Testis (tissue), 3 donors: ENCODE data around the gene SLC24A1. TPM values are rescaled to one million over a fixed set of nuclear protein-coding genes. Genes with fewer than 3 reads are reported as not detected.

ENCODE experiments used
- DNase-seq: peaks from one replicate; pipeline ENCODE4 v3.0.0-alpha.2; 2019
- H3K27ac ChIP-seq, 2 donors: fragments of 200-600 bp; sonication (generic); one replicate each; pipeline ENCODE4 v1.5.1; 2019
- H3K27me3 ChIP-seq: fragments of 200-600 bp; sonication (generic); one replicate; pipeline ENCODE4 v1.5.1; 2019
- H3K36me3 ChIP-seq: fragments of 200-600 bp; sonication (generic); one replicate; pipeline ENCODE4 v1.5.1; 2017; ENCODE audit warnings: low read depth; ENCODE audit errors: missing control alignments
- H3K4me1 ChIP-seq: fragments of 200-600 bp; sonication (generic); one replicate; pipeline ENCODE4 v1.5.1; 2019
- H3K4me3 ChIP-seq, 2 donors: fragments of 200-600 bp; sonication (generic); one replicate each; pipeline ENCODE4 v1.5.1; 2017 to 2019
- H3K9me3 ChIP-seq: fragments of 200-600 bp; sonication (generic); one replicate; pipeline ENCODE4 v1.5.1; 2017
- POLR2A ChIP-seq: fragments of 450-650 bp; IDR thresholded peaks from one replicate; pipeline ENCODE4 v1.6.1; 2017; ENCODE audit warnings: antibody characterized with exemption, mild to moderate bottlenecking, moderate library complexity
- WGBS, 2 donors: methylation state at CpG; one replicate each; pipeline ENCODE4 v1.1.5; 2018; 5-methylcytosine and 5-hydroxymethylcytosine counted together
- intact Hi-C: fragments of 100-400 bp; cut with DNase I; formaldehyde crosslinking; loops from one replicate; pipeline ENCODE4 v1.15.1; 2023; ENCODE audit warnings: low total_unique reads
- polyA plus RNA-seq: library from polyadenylated mRNA; stranded (reverse); fragments of 350-450 nt; fragmentation: Illumina TruSeq; extraction: RNeasy Lipid Tissue Mini Kit (QIAGEN cat#74804); gene quantifications from one replicate; pipeline ENCODE4 v1.2.3, GENCODE V29; 2014; ENCODE audit warnings: low read depth, low replicate concordance; ENCODE audit not compliant: insufficient read depth
- total RNA-seq, 2 donors: library from RNA; depleted of rRNA; stranded (reverse); fragments of >200 nt; gene quantifications; one replicate each; pipeline ENCODE4 v1.2.3, GENCODE V29; 2016
- TF ChIP-seq, protein P1 (sequence below), 3 experiments: fragments of 450-650 bp in 2 of 3; fragments of 200-600 bp in 1 of 3; sonication (generic) in 1 of 3; IDR thresholded peaks; one replicate each; pipeline ENCODE4 v1.5.1; 2016 to 2019; ENCODE audit warnings: antibody characterized with exemption in 3 of 3, mild to moderate bottlenecking in 2 of 3, moderate library complexity in 1 of 3

The SLC24A1 gene
- total and polyA plus RNA-seq, 3 donors from 2014 or later = 13.4 to 24.3 (median 16.9) TPM

DNA sequence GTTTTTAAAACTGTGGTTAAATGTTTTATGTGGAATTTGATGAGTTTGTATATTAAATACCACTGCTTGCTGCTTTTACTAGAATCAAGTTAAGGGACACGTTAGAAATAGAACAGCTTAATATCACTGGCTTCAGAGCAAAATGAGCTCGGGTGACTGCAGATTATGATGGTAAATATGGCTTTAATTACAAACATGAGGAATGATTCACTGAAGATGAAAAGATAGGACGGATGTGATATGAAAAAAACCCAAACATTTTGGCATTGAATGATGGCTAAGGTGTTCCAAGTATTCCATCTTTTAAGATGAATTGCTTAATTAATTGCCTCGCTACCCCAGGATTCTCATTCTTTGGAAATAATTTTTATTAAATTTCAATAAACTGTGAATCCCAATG, 33.7 kb downstream of the SLC24A1 start:
- H3K36me3 ChIP-seq = no peaks in the 10 kb centered on the region
- no peak overlapping the region for H3K4me3 ChIP-seq
- no peaks in the 10 kb centered on the region for H3K9me3 ChIP-seq
- no peak overlapping the region for H3K27ac ChIP-seq
- 83 to 89% methylated on average over 4 of the region's 4 CpGs for WGBS, 2 donors
- no peaks in the 10 kb centered on the region for H3K4me1 ChIP-seq
- no peak for DNase-seq
- intact Hi-C loops = no loop called here
- TF ChIP-seq POLR2A = no peak
- TF ChIP-seq, protein P1, sequence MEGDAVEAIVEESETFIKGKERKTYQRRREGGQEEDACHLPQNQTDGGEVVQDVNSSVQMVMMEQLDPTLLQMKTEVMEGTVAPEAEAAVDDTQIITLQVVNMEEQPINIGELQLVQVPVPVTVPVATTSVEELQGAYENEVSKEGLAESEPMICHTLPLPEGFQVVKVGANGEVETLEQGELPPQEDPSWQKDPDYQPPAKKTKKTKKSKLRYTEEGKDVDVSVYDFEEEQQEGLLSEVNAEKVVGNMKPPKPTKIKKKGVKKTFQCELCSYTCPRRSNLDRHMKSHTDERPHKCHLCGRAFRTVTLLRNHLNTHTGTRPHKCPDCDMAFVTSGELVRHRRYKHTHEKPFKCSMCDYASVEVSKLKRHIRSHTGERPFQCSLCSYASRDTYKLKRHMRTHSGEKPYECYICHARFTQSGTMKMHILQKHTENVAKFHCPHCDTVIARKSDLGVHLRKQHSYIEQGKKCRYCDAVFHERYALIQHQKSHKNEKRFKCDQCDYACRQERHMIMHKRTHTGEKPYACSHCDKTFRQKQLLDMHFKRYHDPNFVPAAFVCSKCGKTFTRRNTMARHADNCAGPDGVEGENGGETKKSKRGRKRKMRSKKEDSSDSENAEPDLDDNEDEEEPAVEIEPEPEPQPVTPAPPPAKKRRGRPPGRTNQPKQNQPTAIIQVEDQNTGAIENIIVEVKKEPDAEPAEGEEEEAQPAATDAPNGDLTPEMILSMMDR (IDR thresholded peaks at IDR 0.05) = no peak
- H3K27me3 ChIP-seq = no peaks in the 10 kb centered on the region

DNA sequence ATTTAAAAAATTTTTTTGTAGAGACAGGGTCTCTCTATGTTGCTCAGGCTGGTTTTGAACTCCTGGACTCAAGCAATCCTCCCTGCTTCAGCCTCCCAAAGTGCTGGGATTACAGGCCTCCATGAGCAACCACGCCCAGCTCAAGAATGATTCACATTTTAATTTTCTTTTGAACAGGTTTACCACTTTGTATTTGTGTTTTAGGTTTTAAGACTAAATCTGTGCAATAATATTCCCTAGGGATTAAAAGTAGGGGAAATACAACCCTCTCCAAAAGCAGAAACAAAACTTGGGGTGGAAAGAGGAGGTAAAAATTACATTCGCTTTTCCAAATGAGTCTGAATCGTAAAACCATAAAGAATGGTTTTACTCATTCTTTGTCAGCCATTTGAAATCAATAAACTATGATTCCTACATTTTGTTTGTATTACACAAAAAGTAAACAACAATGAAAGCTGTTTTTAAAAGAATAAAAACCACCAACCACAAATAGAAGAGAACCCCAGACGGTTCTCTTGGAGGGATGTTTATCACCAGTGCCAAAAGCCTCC, 37.8 kb downstream of the SLC24A1 start:
- no peak for DNase-seq
- Histone ChIP-seq H3K4me1 (no peaks in the 10 kb centered on the region), H3K27ac (no peak overlapping the region), H3K4me3 (no peak overlapping the region), H3K36me3 (no peaks in the 10 kb centered on the region), H3K9me3 (no peaks in the 10 kb centered on the region), H3K27me3 (no peaks in the 10 kb centered on the region)
- TF ChIP-seq, protein P1 (IDR thresholded peaks at IDR 0.05) = no peak
- no peak for TF ChIP-seq POLR2A
- 85 to 92% methylated on average over 4 of the region's 4 CpGs for WGBS, 2 donors
- intact Hi-C loops = no loop called here

DNA sequence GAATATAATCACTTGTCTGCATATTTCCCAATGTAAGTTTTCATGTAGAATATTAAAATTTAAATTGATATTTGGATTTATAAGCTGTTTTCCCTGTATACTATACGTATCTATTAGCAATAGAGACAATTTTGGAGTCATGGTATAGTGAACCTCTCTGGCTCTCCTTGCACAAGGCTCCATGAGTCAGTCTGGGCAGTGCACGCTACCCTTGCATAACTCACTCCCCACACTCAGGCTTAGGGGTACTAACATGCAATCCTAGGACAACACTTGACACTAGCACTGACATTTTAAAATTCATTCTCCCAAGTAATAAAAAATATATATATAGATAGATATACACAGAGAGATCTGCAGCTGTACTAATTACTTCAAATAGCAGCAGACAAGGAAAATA, 39.2 kb downstream of the SLC24A1 start:
- WGBS, 2 donors = 94 to 97% methylated on average over 2 of the region's 2 CpGs
- Histone ChIP-seq H3K27me3 (no peaks in the 10 kb centered on the region), H3K36me3 (no peaks in the 10 kb centered on the region), H3K4me3 (no peak overlapping the region), H3K4me1 (no peaks in the 10 kb centered on the region), H3K9me3 (no peaks in the 10 kb centered on the region), H3K27ac (no peak overlapping the region)
- intact Hi-C loops = no loop called here
- DNase-seq = no peak
- no peak for TF ChIP-seq POLR2A
- TF ChIP-seq, protein P1 (IDR thresholded peaks at IDR 0.05) = no peak

DNA sequence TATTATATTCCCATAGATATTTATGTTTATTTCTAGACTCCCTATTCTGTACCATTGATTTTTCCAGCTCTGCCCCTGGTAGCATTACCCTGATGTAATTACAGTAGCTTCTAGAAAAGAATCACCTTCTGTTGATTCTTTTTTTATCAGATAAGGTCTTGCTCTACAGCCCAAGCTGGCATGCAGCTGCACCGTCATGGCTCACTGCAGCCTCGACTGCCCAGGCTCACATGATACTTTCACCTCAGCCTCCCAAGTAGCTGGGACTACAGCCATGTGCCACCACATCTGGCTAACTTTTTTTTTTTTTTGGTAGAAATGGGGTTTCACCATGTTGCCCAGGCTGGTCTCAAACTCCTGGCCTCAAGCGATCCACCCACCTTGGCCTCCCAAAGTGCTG, 41.8 kb downstream of the SLC24A1 start:
- intact Hi-C loops = no loop called here
- WGBS, 2 donors = 84 to 94% methylated on average over 3 of the region's 3 CpGs
- Histone ChIP-seq H3K4me3 (no peak overlapping the region), H3K9me3 (no peaks in the 10 kb centered on the region), H3K27ac (no peak overlapping the region), H3K27me3 (no peaks in the 10 kb centered on the region), H3K36me3 (no peaks in the 10 kb centered on the region), H3K4me1 (no peaks in the 10 kb centered on the region)
- DNase-seq = no peak
- TF ChIP-seq, protein P1 (IDR thresholded peaks at IDR 0.05) = no peak
- no peak for TF ChIP-seq POLR2A

DNA sequence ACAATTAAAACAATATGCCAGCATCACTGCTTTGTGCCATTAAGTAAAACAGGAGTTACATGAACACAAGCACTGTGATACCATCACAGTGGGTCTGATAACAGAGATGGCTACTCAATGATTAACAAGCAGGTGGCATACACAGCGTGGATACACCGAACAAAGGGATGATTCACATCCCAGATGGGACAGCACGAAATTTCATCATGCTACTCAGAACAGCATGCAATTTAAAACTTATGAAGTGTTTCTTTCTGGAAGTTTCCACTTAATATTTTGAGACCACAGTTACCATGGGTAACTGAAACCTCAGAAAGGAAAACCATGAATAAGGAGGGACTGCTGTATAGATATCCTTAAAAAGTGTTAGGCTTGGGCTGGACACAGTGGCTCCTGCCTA, 44.5 kb downstream of the SLC24A1 start:
- WGBS, 2 donors = 80 to 94% methylated on average over 3 of the region's 3 CpGs
- no peaks in the 10 kb centered on the region for H3K36me3 ChIP-seq
- intact Hi-C loops = no loop called here
- no peaks in the 10 kb centered on the region for H3K9me3 ChIP-seq
- H3K4me3 ChIP-seq = no peak overlapping the region
- no peak for DNase-seq
- TF ChIP-seq POLR2A = no peak
- TF ChIP-seq, protein P1 (IDR thresholded peaks at IDR 0.05) = no peak
- no peaks in the 10 kb centered on the region for H3K27me3 ChIP-seq
- no peaks in the 10 kb centered on the region for H3K4me1 ChIP-seq
- no peak overlapping the region for H3K27ac ChIP-seq
